Mesendoderm (in vitro differentiated cells): Measurements from ENCODE around the gene FLT3LG.
A peak's percentile ranks its signal among the peaks of the same experiment; 100 is the strongest.

Experiments
- DNase-seq: peaks from one replicate; pipeline ENCODE4 v3.0.0; 2013
- H2AK5ac ChIP-seq: 2 replicates; pipeline ENCODE4 v1.6.1; 2013; ENCODE audit warnings: low read length, inconsistent platforms
- H2BK120ac ChIP-seq: 2 replicates; pipeline ENCODE4 v1.6.1; 2013; ENCODE audit warnings: low read depth, mild to moderate bottlenecking, low read length, moderate library complexity, mixed read lengths
- H2BK15ac ChIP-seq: replicated peaks from 2 replicates; pipeline ENCODE4 v1.6.1; 2013; ENCODE audit warnings: low read depth, mild to moderate bottlenecking, moderate library complexity
- H2BK5ac ChIP-seq: 2 replicates; pipeline ENCODE4 v1.6.1; 2013; ENCODE audit warnings: low read length, inconsistent platforms
- H3K18ac ChIP-seq: 2 replicates; pipeline ENCODE4 v1.6.1; 2013; ENCODE audit warnings: mild to moderate bottlenecking, low read length, mixed read lengths
- H3K23ac ChIP-seq: one replicate; pipeline ENCODE4 v1.6.1; 2013; ENCODE audit warnings: low read length
- H3K27ac ChIP-seq: 2 replicates; pipeline ENCODE4 v1.5.1; 2013; ENCODE audit warnings: low read depth, mild to moderate bottlenecking, inconsistent platforms, low read length, moderate library complexity
- H3K27me3 ChIP-seq: 2 replicates; pipeline ENCODE4 v1.6.1; 2013; ENCODE audit warnings: low read length, control low read depth, mild to moderate bottlenecking, inconsistent platforms; ENCODE audit not compliant: insufficient read depth, poor library complexity
- H3K36me3 ChIP-seq: 2 replicates; pipeline ENCODE4 v1.6.1; 2013; ENCODE audit warnings: low read length, inconsistent platforms; ENCODE audit not compliant: control insufficient read depth, insufficient read depth
- H3K4ac ChIP-seq: one replicate; pipeline ENCODE4 v1.6.1; 2013; ENCODE audit warnings: low read depth, mild to moderate bottlenecking, low read length, moderate library complexity
- H3K4me1 ChIP-seq: 2 replicates; pipeline ENCODE4 v1.6.1; 2013; ENCODE audit warnings: low read depth, low read length, inconsistent platforms; ENCODE audit not compliant: control insufficient read depth
- H3K4me2 ChIP-seq: 2 replicates; pipeline ENCODE4 v1.6.1; 2013; ENCODE audit warnings: low read length
- H3K4me3 ChIP-seq: 2 replicates; pipeline ENCODE4 v1.5.1; 2013; ENCODE audit warnings: mild to moderate bottlenecking, low read length
- H3K56ac ChIP-seq: one replicate; pipeline ENCODE4 v1.6.1; 2013; ENCODE audit warnings: low read length
- H3K79me1 ChIP-seq: 2 replicates; pipeline ENCODE4 v1.6.1; 2013; ENCODE audit warnings: low read length, inconsistent platforms
- H3K79me2 ChIP-seq: 2 replicates; pipeline ENCODE4 v1.6.1; 2013; ENCODE audit warnings: mild to moderate bottlenecking, low read length; ENCODE audit not compliant: control insufficient read depth, insufficient read depth
- H3K9ac ChIP-seq: 2 replicates; pipeline ENCODE4 v1.6.1; 2013; ENCODE audit warnings: low read length, inconsistent platforms
- H4K5ac ChIP-seq: one replicate; pipeline ENCODE4 v1.6.1; 2013; ENCODE audit warnings: low read length
- H4K8ac ChIP-seq: one replicate; pipeline ENCODE4 v1.6.1; 2013; ENCODE audit warnings: low read depth, mild to moderate bottlenecking, control low read depth, low read length, moderate library complexity
- WGBS: extraction: QIAGEN DNeasy Blood & Tissue Kit; methylation state at CpG from one replicate; pipeline ENCODE4 v1.1.7; 2013; ENCODE audit warnings: low lambda C conversion rate, missing lambda C conversion rate; ENCODE audit not compliant: insufficient coverage; ENCODE audit errors: extremely low coverage; 5-methylcytosine and 5-hydroxymethylcytosine counted together

The FLT3LG gene

DNA sequence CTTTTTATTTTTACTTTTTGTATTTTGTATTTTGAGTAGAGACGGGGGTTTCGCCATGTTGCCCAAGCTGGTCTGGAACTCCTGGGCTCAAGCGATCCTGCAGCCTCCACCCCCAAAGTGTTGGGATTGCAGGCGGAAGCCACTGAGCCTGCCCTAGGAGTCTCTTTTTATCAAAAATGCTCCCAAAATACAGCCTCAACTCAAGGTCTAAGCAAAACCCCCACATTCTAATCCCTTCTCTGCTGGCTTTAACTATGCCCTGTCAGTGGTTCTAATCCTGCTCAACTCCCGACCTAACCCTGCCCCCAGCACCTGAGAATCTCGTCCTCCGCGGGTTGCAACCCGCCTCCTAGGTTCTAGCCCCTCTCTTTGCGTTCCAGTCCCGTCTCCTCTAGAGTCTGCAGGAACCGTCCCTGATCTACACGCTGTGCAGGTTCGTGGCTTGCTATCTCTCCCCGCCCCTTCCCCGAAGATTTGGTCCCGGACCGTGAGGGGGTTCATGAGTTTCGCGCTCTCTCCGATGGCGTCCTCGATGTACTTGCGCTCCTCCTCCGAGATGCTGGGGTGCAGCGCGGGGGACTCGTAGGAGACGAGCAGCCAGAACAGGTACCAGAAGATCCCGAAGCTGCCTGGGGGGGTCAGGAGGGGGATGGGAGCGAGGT is 40.6 kb upstream of the FLT3LG start:
- Histone ChIP-seq H3K79me2 (no peaks in the 10 kb centered on the region), H3K4me2 (no peak overlapping the region), H2BK15ac (no peak overlapping the region), H4K5ac (no peak overlapping the region), H2BK120ac (no peak overlapping the region), H3K4ac (no peak overlapping the region), H3K79me1 (no peaks in the 10 kb centered on the region), H3K4me3 (no peak overlapping the region), H3K36me3 (no peaks in the 10 kb centered on the region), H3K4me1 (no peaks in the 10 kb centered on the region), H3K9ac (no peak overlapping the region), H3K56ac (no peak overlapping the region), H2BK5ac (no peak overlapping the region), H4K8ac (no peak overlapping the region), H2AK5ac (no peak overlapping the region), H3K27me3 (peaks cover 12% of the 10 kb centered on the region), H3K23ac (no peak overlapping the region), H3K18ac (no peak overlapping the region), H3K27ac (no peak overlapping the region)
- no peak for DNase-seq
- WGBS = no CpG with 5 or more reads among the region's 31 CpGs

DNA sequence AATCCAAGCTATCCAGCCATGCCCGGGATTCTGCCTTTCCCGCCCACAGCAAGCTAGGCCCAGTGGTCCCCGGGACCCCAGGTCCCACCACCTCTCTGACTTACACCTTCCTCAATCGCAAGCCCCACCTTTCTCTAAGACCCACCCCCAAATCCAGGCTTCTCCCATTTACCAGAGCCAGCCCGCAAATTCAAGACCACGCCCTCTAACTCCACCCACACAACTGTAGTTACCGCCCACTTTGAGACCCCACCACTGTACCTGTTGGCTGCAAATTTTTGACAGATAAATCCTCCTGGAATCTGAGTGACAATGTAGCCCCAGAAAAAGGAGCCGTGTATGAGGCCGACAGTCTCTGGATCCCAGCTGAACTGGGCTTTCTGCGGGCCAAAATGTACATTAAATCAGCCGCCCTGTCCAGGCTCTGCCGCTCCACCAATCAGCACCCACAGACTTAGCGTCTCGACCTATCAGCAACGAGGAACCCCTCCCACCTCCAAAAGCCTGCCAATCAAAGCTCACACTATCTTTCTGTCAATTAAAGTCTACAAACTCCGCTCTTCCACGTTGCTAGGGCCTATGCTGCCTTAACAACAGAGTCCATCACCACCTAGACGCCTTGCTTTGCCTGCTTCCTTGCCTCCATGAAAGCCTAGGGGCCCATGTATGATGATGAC is 39.0 kb upstream of the FLT3LG start:
- Histone ChIP-seq H2BK5ac (no peak overlapping the region), H2BK120ac (no peak overlapping the region), H3K27ac (no peak overlapping the region), H3K4ac (no peak overlapping the region), H3K36me3 (no peaks in the 10 kb centered on the region), H2AK5ac (no peak overlapping the region), H3K56ac (no peak overlapping the region), H2BK15ac (no peak overlapping the region), H3K79me2 (no peaks in the 10 kb centered on the region), H4K5ac (no peak overlapping the region), H3K4me3 (no peak overlapping the region), H3K79me1 (no peaks in the 10 kb centered on the region), H4K8ac (no peak overlapping the region), H3K4me2 (no peak overlapping the region), H3K9ac (no peak overlapping the region), H3K23ac (no peak overlapping the region), H3K27me3 (peaks cover 23% of the 10 kb centered on the region), H3K4me1 (no peaks in the 10 kb centered on the region), H3K18ac (no peak overlapping the region)
- no peak for DNase-seq
- no CpG with 5 or more reads among the region's 18 CpGs for WGBS

DNA sequence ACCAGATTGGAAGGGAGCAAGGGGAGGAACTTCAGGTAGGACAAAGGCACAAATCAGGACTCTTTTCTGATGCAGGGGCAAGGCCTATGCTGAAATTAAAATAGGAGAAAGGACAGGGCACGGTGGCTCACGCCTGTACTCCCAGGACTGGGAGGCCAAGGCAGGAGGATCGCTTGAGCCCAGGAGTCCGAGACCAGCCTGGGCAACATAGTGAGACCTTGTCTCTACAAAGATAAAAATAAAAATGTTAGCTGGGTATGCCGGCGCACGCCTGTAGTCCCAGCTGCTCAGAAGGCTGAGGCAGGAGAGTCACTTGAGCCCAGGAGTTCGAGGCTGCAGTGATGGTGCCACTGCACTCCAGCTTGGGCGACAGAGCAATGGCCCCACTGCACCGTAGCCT is 38.3 kb upstream of the FLT3LG start:
- Histone ChIP-seq H2AK5ac (no peak overlapping the region), H4K5ac (no peak overlapping the region), H3K27ac (no peak overlapping the region), H3K4me1 (no peaks in the 10 kb centered on the region), H3K56ac (no peak overlapping the region), H2BK5ac (no peak overlapping the region), H3K79me1 (no peaks in the 10 kb centered on the region), H3K79me2 (no peaks in the 10 kb centered on the region), H2BK120ac (no peak overlapping the region), H3K4me2 (no peak overlapping the region), H2BK15ac (no peak overlapping the region), H3K9ac (no peak overlapping the region), H3K23ac (no peak overlapping the region), H3K18ac (no peak overlapping the region), H3K4ac (no peak overlapping the region), H4K8ac (no peak overlapping the region), H3K36me3 (no peaks in the 10 kb centered on the region), H3K4me3 (no peak overlapping the region), H3K27me3 (peaks cover 29% of the 10 kb centered on the region)
- WGBS = no CpG with 5 or more reads among the region's 10 CpGs
- DNase-seq = no peak

DNA sequence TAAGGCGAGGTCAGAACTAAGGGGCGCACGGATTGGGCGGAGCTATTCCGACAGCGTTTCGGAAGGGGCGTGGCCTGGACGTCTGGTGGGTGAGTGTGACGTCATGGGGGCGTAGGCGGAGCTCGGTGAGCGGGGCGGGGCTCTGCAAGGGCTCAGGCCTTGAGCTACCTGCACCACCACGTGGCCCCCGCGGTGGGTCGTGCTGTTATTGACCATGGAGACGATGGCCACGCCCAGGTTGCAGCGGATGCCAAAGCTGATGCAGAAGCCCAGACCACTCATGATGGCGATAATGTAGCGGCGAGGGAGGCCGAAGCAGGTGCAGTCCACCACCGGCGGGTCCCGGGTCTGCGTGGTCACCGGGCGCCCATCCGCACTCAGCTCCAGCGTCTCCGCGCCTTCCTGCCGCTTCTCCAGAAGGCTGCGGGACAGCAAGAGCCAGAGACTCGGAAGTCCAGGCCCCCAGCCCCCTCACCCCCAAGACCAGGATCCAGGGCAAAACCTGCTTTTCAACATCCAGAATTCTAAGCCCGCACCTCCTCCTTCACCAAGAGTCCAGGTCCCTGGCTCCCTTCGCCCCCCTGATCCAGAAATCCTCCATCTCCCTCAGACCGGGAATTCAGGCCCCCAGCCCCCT is 37.5 kb upstream of the FLT3LG start:
- no CpG with 5 or more reads among the region's 42 CpGs for WGBS
- H3K23ac ChIP-seq = no peak overlapping the region
- DNase-seq = peak; percentile 89
- H2BK5ac ChIP-seq = no peak overlapping the region
- no peak overlapping the region for H3K27ac ChIP-seq
- H3K4me2 ChIP-seq = peak overlapping the region; percentile 31
- H3K4ac ChIP-seq = no peak overlapping the region
- H3K79me1 ChIP-seq = no peaks in the 10 kb centered on the region
- no peak overlapping the region for H4K5ac ChIP-seq
- no peak overlapping the region for H3K4me3 ChIP-seq
- H3K9ac ChIP-seq = no peak overlapping the region
- H3K4me1 ChIP-seq = no peaks in the 10 kb centered on the region
- no peak overlapping the region for H3K56ac ChIP-seq
- H2BK15ac ChIP-seq = no peak overlapping the region
- H3K18ac ChIP-seq = no peak overlapping the region
- H2BK120ac ChIP-seq = no peak overlapping the region
- no peaks in the 10 kb centered on the region for H3K79me2 ChIP-seq
- H4K8ac ChIP-seq = no peak overlapping the region
- no peak overlapping the region for H2AK5ac ChIP-seq
- peaks cover 34% of the 10 kb centered on the region for H3K27me3 ChIP-seq
- H3K36me3 ChIP-seq = no peaks in the 10 kb centered on the region

DNA sequence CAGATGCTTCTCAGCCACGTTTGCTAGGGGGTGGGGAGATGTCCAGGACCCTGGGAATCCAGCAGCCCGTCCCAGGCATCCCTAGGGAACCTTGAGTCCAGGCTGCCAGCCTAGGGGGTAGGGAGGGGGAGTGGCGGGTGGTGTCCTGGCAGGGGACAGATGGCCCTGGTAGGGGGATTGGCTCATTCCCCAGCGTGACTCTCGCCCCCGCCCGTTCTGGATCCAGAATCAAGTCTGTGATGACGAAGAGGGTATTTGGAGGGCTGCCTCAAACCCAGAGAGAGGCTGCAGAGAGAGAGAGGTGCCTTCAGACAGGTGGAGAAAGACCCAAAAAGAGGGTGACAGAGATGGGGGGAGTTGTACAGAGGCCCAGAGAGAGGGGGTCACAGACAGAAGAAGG is 36.8 kb upstream of the FLT3LG start:
- Histone ChIP-seq H3K27me3 (peaks cover 40% of the 10 kb centered on the region), H3K79me2 (no peaks in the 10 kb centered on the region), H4K5ac (no peak overlapping the region), H4K8ac (no peak overlapping the region), H2BK120ac (no peak overlapping the region), H3K79me1 (no peaks in the 10 kb centered on the region), H3K23ac (no peak overlapping the region), H2BK15ac (no peak overlapping the region), H3K18ac (no peak overlapping the region), H3K4me1 (peaks cover 2% of the 10 kb centered on the region), H3K9ac (no peak overlapping the region), H3K4ac (no peak overlapping the region), H2AK5ac (no peak overlapping the region), H3K4me3 (no peak overlapping the region), H3K56ac (no peak overlapping the region), H2BK5ac (no peak overlapping the region), H3K4me2 (no peak overlapping the region), H3K27ac (no peak overlapping the region), H3K36me3 (no peaks in the 10 kb centered on the region)
- DNase-seq = no peak
- no CpG with 5 or more reads among the region's 8 CpGs for WGBS
